H1 (cell line): ENCODE measurements around the gene ANKRD11. TPM values are rescaled to one million over a fixed set of nuclear protein-coding genes. Genes with fewer than 3 reads are reported as not detected.

Experiments
- CTCF ChIA-PET: fragments of 300-600 bp; sonication (Branson Sonifier 250); formaldehyde crosslinking; loops from one replicate; lab custom pipeline; 2021; ENCODE audit not compliant: partially characterized antibody; lab: Charles Lee
- POLR2A ChIA-PET: fragments of 300-600 bp; sonication (Branson Sonifier 250); formaldehyde crosslinking; loops from one replicate; lab custom pipeline; 2021; ENCODE audit warnings: inconsistent platforms; ENCODE audit not compliant: partially characterized antibody; lab: Charles Lee
- DNase-seq, 2 experiments: peaks; one replicate each; pipeline versions ENCODE4 v3.0.0 to v3.0.0-alpha.2; 2010 to 2022; ENCODE audit warnings: low spot score in 2 of 2, low read depth in 1 of 2, mixed read lengths in 1 of 2
- FAIRE-seq: peaks from 2 replicates; lab custom pipeline; 2011; peaks lifted over from hg19 to GRCh38; lab: Jason Lieb, UNC
- H2AFZ ChIP-seq: 2 replicates; pipeline ENCODE4 v1.8.1; 2012; ENCODE audit warnings: low read length, inconsistent platforms
- H2AK5ac ChIP-seq: 2 replicates; pipeline ENCODE4 v1.6.1; 2013; ENCODE audit warnings: low read depth, low read length
- H2BK120ac ChIP-seq: replicated peaks from 2 replicates; pipeline ENCODE3; 2013; ENCODE audit warnings: low read depth, low read length, inconsistent platforms
- H2BK12ac ChIP-seq: 2 replicates; pipeline ENCODE4 v1.6.1; 2013; ENCODE audit warnings: low read depth, low read length
- H2BK15ac ChIP-seq: 2 replicates; pipeline ENCODE4 v1.6.1; 2013; ENCODE audit warnings: low read length
- H2BK20ac ChIP-seq: 2 replicates; pipeline ENCODE4 v1.6.1; 2013; ENCODE audit warnings: low read length
- H2BK5ac ChIP-seq: 2 replicates; pipeline ENCODE4 v1.6.1; 2013; ENCODE audit warnings: low read depth, low read length
- H3K14ac ChIP-seq: 2 replicates; pipeline ENCODE4 v1.6.1; 2013; ENCODE audit warnings: inconsistent platforms; ENCODE audit not compliant: insufficient read length
- H3K18ac ChIP-seq: 2 replicates; pipeline ENCODE4 v1.6.1; 2013; ENCODE audit warnings: low read length; ENCODE audit errors: extremely low read depth
- H3K23ac ChIP-seq: 2 replicates; pipeline ENCODE4 v1.6.1; 2013; ENCODE audit warnings: inconsistent platforms; ENCODE audit not compliant: insufficient read length
- H3K23me2 ChIP-seq: 2 replicates; pipeline ENCODE4 v1.6.1; 2013; ENCODE audit warnings: low read depth, low read length
- H3K27ac ChIP-seq: 2 replicates; pipeline ENCODE4 v1.6.1; 2011; ENCODE audit warnings: low read depth, low read length, inconsistent platforms
- H3K27me3 ChIP-seq, 4 experiments: replicated peaks in 1 of 4; 1 replicate in 1 of 4; 2 replicates in 3 of 4; pipeline versions ENCODE4 v1.6.1 to v1.8.1; 2011 to 2013; ENCODE audit warnings: low read length in 3 of 4, mild to moderate bottlenecking in 3 of 4, inconsistent platforms in 2 of 4, mixed read lengths in 2 of 4, moderate library complexity in 1 of 4; ENCODE audit not compliant: control insufficient read depth in 3 of 4, insufficient read depth in 3 of 4; ENCODE audit errors: extremely low read depth in 1 of 4
- H3K36me3 ChIP-seq, 4 experiments: 2 replicates each; pipeline versions ENCODE4 v1.6.1 to v1.8.1; 2011 to 2013; ENCODE audit warnings: mild to moderate bottlenecking in 4 of 4, low read length in 3 of 4, moderate library complexity in 2 of 4, control low read depth in 1 of 4, inconsistent platforms in 1 of 4; ENCODE audit not compliant: insufficient read depth in 4 of 4, control insufficient read depth in 2 of 4
- H3K4ac ChIP-seq: replicated peaks from 2 replicates; pipeline ENCODE3; 2013; ENCODE audit warnings: low read length, low read depth, mixed read lengths, inconsistent platforms; ENCODE audit not compliant: insufficient read length
- H3K4me1 ChIP-seq, 4 experiments: replicated peaks in 1 of 4; 1 replicate in 1 of 4; 2 replicates in 3 of 4; pipeline versions ENCODE4 v1.6.1 to v1.8.1; 2011 to 2013; ENCODE audit warnings: low read length in 3 of 4, inconsistent platforms in 2 of 4, mixed read lengths in 1 of 4; ENCODE audit not compliant: insufficient read depth in 4 of 4, control insufficient read depth in 3 of 4
- H3K4me2 ChIP-seq, 2 experiments: 2 replicates each; pipeline versions ENCODE4 v1.6.1 to v1.8.1; 2011 to 2013; ENCODE audit warnings: low read depth in 2 of 2, low read length in 2 of 2, control low read depth in 1 of 2, inconsistent platforms in 1 of 2, mild to moderate bottlenecking in 1 of 2; ENCODE audit not compliant: insufficient read depth in 1 of 2
- H3K4me3 ChIP-seq, 4 experiments: fragments of 200-600, 300-600 bp in 1 of 4; sonication (generic), shearing (Covaris generic), sonication (Bioruptor Twin) in 1 of 4; 2 replicates each; pipeline versions ENCODE4 v1.5.1 to v1.8.1; 2011 to 2016; ENCODE audit warnings: low read length in 4 of 4, low read depth in 3 of 4, control low read depth in 2 of 4, inconsistent platforms in 2 of 4, mild to moderate bottlenecking in 2 of 4, mixed read lengths in 1 of 4, moderate library complexity in 1 of 4; ENCODE audit not compliant: insufficient read depth in 2 of 4; ENCODE audit errors: extremely low read depth in 1 of 4
- H3K56ac ChIP-seq: replicated peaks from 2 replicates; pipeline ENCODE3; 2013; ENCODE audit warnings: low read depth, mild to moderate bottlenecking, mixed read lengths, low read length, inconsistent platforms; ENCODE audit not compliant: insufficient read length
- H3K79me1 ChIP-seq: 2 replicates; pipeline ENCODE4 v1.6.1; 2013; ENCODE audit warnings: low read depth, low read length, control low read depth
- H3K79me2 ChIP-seq, 2 experiments: 2 replicates each; pipeline versions ENCODE4 v1.6.1 to v1.8.1; 2012 to 2013; ENCODE audit warnings: low read length in 2 of 2, mild to moderate bottlenecking in 2 of 2, inconsistent platforms in 1 of 2; ENCODE audit not compliant: insufficient read depth in 2 of 2, control insufficient read depth in 1 of 2
- H3K9ac ChIP-seq, 4 experiments: replicated peaks in 1 of 4; 1 replicate in 1 of 4; 2 replicates in 3 of 4; pipeline versions ENCODE4 v1.6.1 to v1.8.1; 2011 to 2013; ENCODE audit warnings: low read depth in 3 of 4, low read length in 3 of 4, control low read depth in 2 of 4, mild to moderate bottlenecking in 2 of 4, moderate library complexity in 2 of 4, inconsistent platforms in 1 of 4; ENCODE audit errors: extremely low read depth in 1 of 4
- H3K9me3 ChIP-seq, 2 experiments: 2 replicates each; pipeline versions ENCODE4 v1.6.1 to v1.8.1; 2012 to 2013; ENCODE audit warnings: mild to moderate bottlenecking in 2 of 2, moderate library complexity in 2 of 2, control low read depth in 1 of 2, inconsistent platforms in 1 of 2, low read depth in 1 of 2, low read length in 1 of 2, mixed read lengths in 1 of 2; ENCODE audit not compliant: insufficient read depth in 2 of 2
- H4K20me1 ChIP-seq, 2 experiments: replicated peaks in 1 of 2; 2 replicates each; pipeline versions ENCODE3 to v1.8.1; 2011 to 2013; ENCODE audit warnings: inconsistent platforms in 2 of 2, low read length in 2 of 2, mild to moderate bottlenecking in 1 of 2; ENCODE audit not compliant: insufficient read depth in 2 of 2, control insufficient read depth in 1 of 2
- H4K5ac ChIP-seq: 2 replicates; pipeline ENCODE4 v1.6.1; 2013; ENCODE audit warnings: low read length, low read depth, mixed read lengths, inconsistent platforms; ENCODE audit not compliant: insufficient read length
- H4K8ac ChIP-seq: 2 replicates; pipeline ENCODE4 v1.8.0; 2013; ENCODE audit warnings: mild to moderate bottlenecking, moderate library complexity, low read length, inconsistent platforms; ENCODE audit not compliant: insufficient read depth; ENCODE audit errors: extremely low read depth
- H4K91ac ChIP-seq: replicated peaks from 2 replicates; pipeline ENCODE3; 2013; ENCODE audit warnings: low read length, mixed read lengths, inconsistent platforms; ENCODE audit not compliant: insufficient read length
- ATF2 ChIP-seq: IDR thresholded peaks from 2 replicates; pipeline ENCODE4 v1.6.1; 2012; ENCODE audit warnings: low read length, inconsistent platforms
- BCL11A ChIP-seq, 2 experiments: IDR thresholded peaks; one replicate each; pipeline ENCODE4 v1.6.1; 2011; ENCODE audit warnings: low read depth in 2 of 2, low read length in 2 of 2, mild to moderate bottlenecking in 2 of 2
- BRCA1 ChIP-seq: IDR thresholded peaks from 2 replicates; pipeline ENCODE4 v1.6.1; 2012; ENCODE audit warnings: low read depth, low read length, improper control_type of control experiment
- CTBP2 ChIP-seq: IDR thresholded peaks from 2 replicates; pipeline ENCODE4 v1.7.0; 2011; ENCODE audit warnings: borderline replicate concordance, mild to moderate bottlenecking, moderate library complexity, mixed read lengths, low read length; ENCODE audit not compliant: insufficient read depth, insufficient read length
- EGR1 ChIP-seq: IDR thresholded peaks from 2 replicates; pipeline ENCODE4 v1.6.1; 2011; ENCODE audit warnings: low read depth, low read length, borderline replicate concordance
- JUN ChIP-seq: IDR thresholded peaks from 2 replicates; pipeline ENCODE4 v1.6.1; 2011; ENCODE audit warnings: low read depth, mild to moderate bottlenecking, improper control_type of control experiment, low read length
- KDM1A ChIP-seq: fragments of 200-600, 300-600 bp; sonication (generic); IDR thresholded peaks from 2 replicates; pipeline ENCODE4 v1.7.1; 2016; ENCODE audit warnings: mild to moderate bottlenecking, low read length, borderline replicate concordance
- NRF1 ChIP-seq: IDR thresholded peaks from 2 replicates; pipeline ENCODE4 v1.6.1; 2011; ENCODE audit warnings: mild to moderate bottlenecking, low read depth, low read length, improper control_type of control experiment
- RXRA ChIP-seq: IDR thresholded peaks from 2 replicates; pipeline ENCODE4 v1.6.1; 2011; ENCODE audit warnings: low read depth, mild to moderate bottlenecking, low read length, moderate library complexity; ENCODE audit not compliant: insufficient read depth
- TCF12 ChIP-seq: IDR thresholded peaks from 2 replicates; pipeline ENCODE4 v1.6.1; 2011; ENCODE audit warnings: low read depth, mild to moderate bottlenecking, low read length
- WGBS, 2 experiments: shearing (Covaris generic) in 1 of 2; methylation state at CpG; one replicate each; pipeline versions ENCODE4 v1.1.6 to v1.1.7; 2013 to 2015; ENCODE audit warnings: low lambda C conversion rate in 2 of 2, mixed read lengths in 2 of 2, inconsistent platforms in 1 of 2, low coverage in 1 of 2, missing lambda C conversion rate in 1 of 2; ENCODE audit not compliant: insufficient replicate concordance in 2 of 2, insufficient coverage in 1 of 2, insufficient read length in 1 of 2; ENCODE audit errors: extremely low coverage in 1 of 2, missing lambda C conversion rate in 1 of 2; 5-methylcytosine and 5-hydroxymethylcytosine counted together
- polyA plus RNA-seq, 7 experiments: library from polyadenylated mRNA; depleted of rRNA in 3 of 7; stranded (reverse) in 5 of 7; unstranded in 2 of 7; fragments of >200 nt in 5 of 7; fragments of 200-250 nt in 2 of 7; gene quantifications; 1 replicate in 5 of 7; 2 replicates in 1 of 7; 4 replicates in 1 of 7; pipeline versions ENCODE4 v1.2.1 to v1.2.3, GENCODE V29; 2011 to 2013; ENCODE audit warnings: missing spikeins in 2 of 7, mixed read lengths in 2 of 7
- total RNA-seq: library from RNA; stranded (reverse); fragmentation: NEBNext Ultra II Directional; extraction: Animal tissue kit (Norgen Biotek cat#: 25700); gene quantifications from 2 replicates; pipeline ENCODE4 v1.2.1, GENCODE V29; 2021

The ANKRD11 gene
- total and polyA plus RNA-seq, 2 of the 8 experiments (the other 6 are each of a cell fraction or from before 2014, with no cell fraction given): 46.5 to 142 TPM

GRCh38 chr16:89426736-89427530 lies 63.4 kb downstream of the ANKRD11 start:
- Histone ChIP-seq H2AFZ (no peak overlapping the region), H3K56ac (no peak overlapping the region), H3K9ac (no peak overlapping the region), H3K4me2 (no peak overlapping the region), H4K20me1 (peaks cover 49 to 58% of the 10 kb centered on the region in 2 experiments), H3K79me1 (peaks cover 36% of the 10 kb centered on the region), H4K8ac (no peak overlapping the region), H2BK5ac (no peak overlapping the region), H3K4ac (no peak overlapping the region), H4K5ac (no peak overlapping the region), H3K23ac (no peak overlapping the region), H3K27me3 (no peaks in the 10 kb centered on the region), H2AK5ac (no peak overlapping the region), H2BK15ac (no peak overlapping the region), H3K18ac (no peak overlapping the region), H3K4me3 (no peak overlapping the region), H3K79me2 (peaks cover 48 to 87% of the 10 kb centered on the region in 2 experiments), H3K14ac (no peak overlapping the region), H3K27ac (no peak overlapping the region), H3K9me3 (no peaks in the 10 kb centered on the region), H3K23me2 (no peaks in the 10 kb centered on the region), H3K4me1 (peaks cover 8 to 33% (median 26%) of the 10 kb centered on the region in 4 experiments; a peak in 6 of 7 replicates), H2BK20ac (no peak overlapping the region), H4K91ac (no peak overlapping the region), H2BK12ac (no peak overlapping the region), H2BK120ac (no peak overlapping the region), H3K36me3 (no peaks in the 10 kb centered on the region)
- POLR2A ChIA-PET: interaction anchor here (0.8 to 1.8 kb wide), 12 partner anchors 9 to 324 kb away, joined by 3 to 18 read pairs (median 4); no protein-coding TSS in a partner anchor
- no peak for DNase-seq
- no peak for FAIRE-seq
- CTCF ChIA-PET: interaction anchor here (0.6 to 2.3 kb wide), 25 partner anchors 8 to 107 kb away, joined by 3 to 12 read pairs (median 4); no protein-coding TSS in a partner anchor
- 92% methylated on average over 10 of the region's 10 CpGs; no CpG with 5 or more reads in 1 of the 2 experiments for WGBS, 2 experiments
- TF ChIP-seq BCL11A (IDR thresholded peaks at IDR 0.05; ENCODE audit: low read depth in 2 of 2, low read length in 2 of 2) (no peak), ATF2 (no peak), TCF12 (no peak), NRF1 (no peak), EGR1 (no peak), RXRA (no peak), KDM1A (no peak), BRCA1 (no peak), CTBP2 (no peak), JUN (no peak)
